H1 (cell line): ENCODE data around the gene PXDC1.

Experiments used
- CBX5 ChIP-seq: fragments of 300-800, 300-1000 bp; sonication (generic); IDR thresholded peaks from 2 replicates; pipeline ENCODE4 v1.7.1; 2016; ENCODE audit warnings: antibody characterized with exemption, low read length, low read depth
- E2F6 ChIP-seq: IDR thresholded peaks from 2 replicates; pipeline ENCODE4 v1.6.1; 2012; ENCODE audit warnings: inconsistent platforms
- EP300 ChIP-seq, 2 experiments: IDR thresholded peaks; 1 replicate in 1 of 2; 2 replicates in 1 of 2; pipeline ENCODE4 v1.6.1; 2011 to 2012; ENCODE audit warnings: low read depth in 2 of 2, low read length in 2 of 2, mild to moderate bottlenecking in 2 of 2, borderline replicate concordance in 1 of 2, inconsistent platforms in 1 of 2, moderate library complexity in 1 of 2
- EZH2 ChIP-seq: fragments of 200-600 bp; sonication (generic); IDR thresholded peaks from 2 replicates; pipeline ENCODE4 v1.7.1; 2012; ENCODE audit warnings: low read depth, mild to moderate bottlenecking, moderate library complexity, low read length, inconsistent platforms; ENCODE audit not compliant: severe bottlenecking
- KDM1A ChIP-seq: fragments of 200-600, 300-600 bp; sonication (generic); IDR thresholded peaks from 2 replicates; pipeline ENCODE4 v1.7.1; 2016; ENCODE audit warnings: mild to moderate bottlenecking, low read length, borderline replicate concordance
- MAFK ChIP-seq: IDR thresholded peaks from 2 replicates; pipeline ENCODE4 v1.6.1; 2012; ENCODE audit warnings: low read depth, mild to moderate bottlenecking, improper control_type of control experiment, low read length
- MAX ChIP-seq: IDR thresholded peaks from 2 replicates; pipeline ENCODE4 v1.6.1; 2012; ENCODE audit warnings: inconsistent platforms
- POLR2A ChIP-seq, 2 experiments: IDR thresholded peaks; 1 replicate in 1 of 2; 2 replicates in 1 of 2; pipeline ENCODE4 v1.6.1; 2011; ENCODE audit warnings: low read depth in 2 of 2, low read length in 2 of 2, mild to moderate bottlenecking in 2 of 2; ENCODE audit errors: control extremely low read depth in 1 of 2
- POLR2AphosphoS5 ChIP-seq: IDR thresholded peaks from 2 replicates; pipeline ENCODE4 v1.6.1; 2011; ENCODE audit warnings: low read depth, low read length
- RBBP5 ChIP-seq: IDR thresholded peaks from 2 replicates; pipeline ENCODE4 v1.7.1; 2012; ENCODE audit warnings: low read depth, mild to moderate bottlenecking, inconsistent platforms, low read length, moderate library complexity, borderline replicate concordance
- RFX5 ChIP-seq: IDR thresholded peaks from 2 replicates; pipeline ENCODE4 v1.6.1; 2011; ENCODE audit warnings: low read depth, low read length, improper control_type of control experiment, borderline replicate concordance
- TF ChIP-seq, protein P1 (sequence below), 3 experiments: IDR thresholded peaks; 1 replicate in 2 of 3; 2 replicates in 1 of 3; pipeline versions ENCODE4 v1.5.1 to v1.6.1; 2011; ENCODE audit warnings: low read length in 3 of 3, mild to moderate bottlenecking in 3 of 3, inconsistent platforms in 2 of 3, low read depth in 1 of 3, moderate library complexity in 1 of 3; ENCODE audit not compliant: insufficient read depth in 1 of 3; ENCODE audit errors: control extremely low read depth in 1 of 3

DNA sequence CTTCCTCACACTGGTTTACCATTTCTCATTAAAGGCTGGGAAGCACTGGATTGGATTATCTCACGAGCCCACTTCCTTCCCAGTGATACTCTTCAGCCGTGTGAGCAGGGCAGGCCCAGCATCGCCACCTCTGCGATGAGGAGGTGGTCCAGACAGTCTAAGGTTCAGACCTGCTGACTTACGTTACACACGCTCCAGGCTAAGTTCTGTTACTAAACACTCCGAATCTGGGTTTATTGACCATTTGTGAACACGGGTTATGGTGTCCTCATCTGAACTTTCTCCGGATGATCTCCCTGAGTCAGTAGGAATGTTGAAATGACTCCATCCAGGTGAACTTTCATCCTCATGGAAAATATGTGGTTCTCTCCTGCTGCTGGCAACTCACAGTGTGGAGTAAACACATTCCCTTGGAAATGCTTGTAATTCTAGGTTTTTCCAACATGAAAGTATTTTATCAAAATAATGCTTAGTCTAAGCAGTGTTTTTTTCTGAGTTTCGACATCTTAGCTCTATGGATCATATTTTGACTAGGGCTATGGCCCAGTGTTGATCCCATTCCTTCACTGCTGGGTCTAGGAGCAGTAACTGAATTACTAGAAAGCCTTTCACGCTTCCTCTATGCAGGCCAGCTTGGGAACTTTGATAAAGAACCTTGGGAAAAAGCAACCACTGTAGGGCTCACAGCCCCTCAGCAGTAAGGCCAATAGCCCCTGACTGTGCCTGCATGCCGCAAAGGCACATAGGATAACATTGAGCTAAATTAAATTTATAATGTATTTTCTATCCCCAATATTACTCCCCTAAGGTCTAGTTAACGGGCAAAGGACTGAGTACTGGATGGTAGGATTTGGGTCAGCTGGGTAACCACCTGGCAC lies 37.7 kb upstream of the PXDC1 start:
- no peak for TF ChIP-seq MAX
- TF ChIP-seq RBBP5: no peak
- no peak for TF ChIP-seq KDM1A
- no peak for TF ChIP-seq E2F6
- TF ChIP-seq, protein P1, sequence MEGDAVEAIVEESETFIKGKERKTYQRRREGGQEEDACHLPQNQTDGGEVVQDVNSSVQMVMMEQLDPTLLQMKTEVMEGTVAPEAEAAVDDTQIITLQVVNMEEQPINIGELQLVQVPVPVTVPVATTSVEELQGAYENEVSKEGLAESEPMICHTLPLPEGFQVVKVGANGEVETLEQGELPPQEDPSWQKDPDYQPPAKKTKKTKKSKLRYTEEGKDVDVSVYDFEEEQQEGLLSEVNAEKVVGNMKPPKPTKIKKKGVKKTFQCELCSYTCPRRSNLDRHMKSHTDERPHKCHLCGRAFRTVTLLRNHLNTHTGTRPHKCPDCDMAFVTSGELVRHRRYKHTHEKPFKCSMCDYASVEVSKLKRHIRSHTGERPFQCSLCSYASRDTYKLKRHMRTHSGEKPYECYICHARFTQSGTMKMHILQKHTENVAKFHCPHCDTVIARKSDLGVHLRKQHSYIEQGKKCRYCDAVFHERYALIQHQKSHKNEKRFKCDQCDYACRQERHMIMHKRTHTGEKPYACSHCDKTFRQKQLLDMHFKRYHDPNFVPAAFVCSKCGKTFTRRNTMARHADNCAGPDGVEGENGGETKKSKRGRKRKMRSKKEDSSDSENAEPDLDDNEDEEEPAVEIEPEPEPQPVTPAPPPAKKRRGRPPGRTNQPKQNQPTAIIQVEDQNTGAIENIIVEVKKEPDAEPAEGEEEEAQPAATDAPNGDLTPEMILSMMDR (IDR thresholded peaks at IDR 0.05; ENCODE audit: control extremely low read depth in 1 of 3, insufficient read depth in 1 of 3, low read depth in 1 of 3, low read length in 3 of 3): no peak
- TF ChIP-seq MAFK: no peak
- TF ChIP-seq POLR2A (IDR thresholded peaks at IDR 0.05; ENCODE audit: control extremely low read depth in 1 of 2, low read depth in 2 of 2, low read length in 2 of 2): no peak
- TF ChIP-seq EZH2: no peak
- TF ChIP-seq EP300 (IDR thresholded peaks at IDR 0.05; ENCODE audit: borderline replicate concordance in 1 of 2, low read depth in 2 of 2, low read length in 2 of 2): no peak
- TF ChIP-seq POLR2AphosphoS5: no peak
- TF ChIP-seq CBX5: no peak
- TF ChIP-seq RFX5: no peak
